ENCODE data around the gene CCDC57. TPM values are rescaled to one million over a fixed set of nuclear protein-coding genes. Genes with fewer than 3 reads are reported as not detected.
A peak's percentile ranks its signal among the peaks of the same experiment; 100 is the strongest.
"Not testable (repeated sequence)": the region's sequence is repeated elsewhere in the genome, so short reads cannot be mapped to it uniquely, and the experiment has no call there.

CCDC57 gene
- polyA plus RNA-seq, 4 donors: 33.4 to 79.9 (median 43.5) TPM

GRCh38 chr17:82180776-82181528 is 31.7 kb downstream of the CCDC57 start:
- DNase-seq (ENCODE audit: low read depth in 4 of 4, low spot score in 3 of 4): no peak

GRCh38 chr17:82179946-82180475 is 32.6 kb downstream of the CCDC57 start:
- no peak for DNase-seq (ENCODE audit: low read depth in 4 of 4, low spot score in 3 of 4)

GRCh38 chr17:82179412-82179811 is 33.2 kb downstream of the CCDC57 start:
- DNase-seq (ENCODE audit: low read depth in 4 of 4, low spot score in 3 of 4): no peak

- peak in 1 of 4 donors; percentile 16 for DNase-seq (ENCODE audit: low read depth in 4 of 4, low spot score in 3 of 4)
Measured at GRCh38 chr17:82178499-82179261, 34.0 kb downstream of the CCDC57 start.

GRCh38 chr17:82177761-82178498 is 34.7 kb downstream of the CCDC57 start:
- no peak for DNase-seq (ENCODE audit: low read depth in 4 of 4, low spot score in 3 of 4)

- DNase-seq (ENCODE audit: low read depth in 4 of 4, low spot score in 3 of 4): no peak
Measured at GRCh38 chr17:82177276-82177675, 35.4 kb downstream of the CCDC57 start.

GRCh38 chr17:82175951-82176350 is 36.7 kb downstream of the CCDC57 start:
- DNase-seq (ENCODE audit: low read depth in 4 of 4, low spot score in 3 of 4): no peak

- DNase-seq (ENCODE audit: low read depth in 4 of 4, low spot score in 3 of 4): no peak
Measured at GRCh38 chr17:82175201-82175600, 37.4 kb downstream of the CCDC57 start.

GRCh38 chr17:82174042-82174857 is 38.4 kb downstream of the CCDC57 start:
- DNase-seq (ENCODE audit: low read depth in 4 of 4, low spot score in 3 of 4): not testable (repeated sequence)

GRCh38 chr17:82173351-82174041 is 39.1 kb downstream of the CCDC57 start:
- DNase-seq (ENCODE audit: low read depth in 4 of 4, low spot score in 3 of 4): no peak

- no peak for DNase-seq (ENCODE audit: low read depth in 4 of 4, low spot score in 3 of 4)
Measured at GRCh38 chr17:82172486-82173160, 40.0 kb downstream of the CCDC57 start.

GRCh38 chr17:82171750-82172375 is 40.8 kb downstream of the CCDC57 start:
- DNase-seq (ENCODE audit: low read depth in 4 of 4, low spot score in 3 of 4): no peak

- no peak for DNase-seq (ENCODE audit: low read depth in 4 of 4, low spot score in 3 of 4)
Measured at GRCh38 chr17:82170412-82170961, 42.2 kb downstream of the CCDC57 start.

- DNase-seq (ENCODE audit: low read depth in 4 of 4, low spot score in 3 of 4): no peak
Measured at GRCh38 chr17:82168568-82168967, 44.1 kb downstream of the CCDC57 start.

GRCh38 chr17:82167028-82167427 is 45.6 kb downstream of the CCDC57 start:
- no peak for DNase-seq (ENCODE audit: low read depth in 4 of 4, low spot score in 3 of 4)

- no peak for DNase-seq (ENCODE audit: low read depth in 4 of 4, low spot score in 3 of 4)
Measured at GRCh38 chr17:82164853-82165252, 47.8 kb downstream of the CCDC57 start.

GRCh38 chr17:82161216-82161615 is 51.4 kb downstream of the CCDC57 start:
- DNase-seq (ENCODE audit: low read depth in 4 of 4, low spot score in 3 of 4): no peak

- DNase-seq (ENCODE audit: low read depth in 4 of 4, low spot score in 3 of 4): no peak
Measured at GRCh38 chr17:82160075-82160474, 52.6 kb downstream of the CCDC57 start.

All from left renal pelvis (tissue), 4 donors.